GM23248 (cell line): ENCODE measurements around the gene DIP2C.

ENCODE experiments used
- EZH2 ChIP-seq: fragments of 200-600 bp; sonication (generic); IDR thresholded peaks from 2 replicates; pipeline ENCODE4 v1.6.1; 2018; ENCODE audit warnings: antibody characterized with exemption, mild to moderate bottlenecking; ENCODE audit not compliant: insufficient read depth, poor library complexity, severe bottlenecking
- EZH2phosphoT487 ChIP-seq: fragments of 200-600 bp; sonication (generic); IDR thresholded peaks from 2 replicates; pipeline ENCODE4 v1.6.1; 2018; ENCODE audit warnings: antibody characterized with exemption, moderate library complexity, mild to moderate bottlenecking, low read depth; ENCODE audit not compliant: insufficient read depth

DNA sequence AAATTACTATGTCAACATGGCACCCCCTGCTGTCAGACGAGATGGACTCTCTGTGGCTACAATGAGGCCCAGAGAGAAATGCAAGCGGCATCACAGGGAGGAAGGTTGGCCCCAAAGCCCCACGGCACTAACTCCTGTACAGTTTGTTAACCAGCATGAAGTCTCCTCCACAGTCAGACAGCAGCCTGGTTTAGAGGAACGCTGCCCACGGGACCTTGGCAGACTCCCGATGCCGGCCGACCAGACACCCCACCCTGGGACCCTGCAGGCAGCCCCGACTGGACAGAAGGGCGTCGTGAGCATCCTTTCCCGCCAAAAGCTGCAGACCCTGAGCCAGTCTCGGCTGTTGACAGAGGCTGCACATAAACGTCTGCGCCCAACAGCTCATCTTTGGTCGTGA lies 158.8 kb downstream of the DIP2C start:
- TF ChIP-seq EZH2phosphoT487 (no peak), EZH2 (no peak)
